HepG2 (cell line): ENCODE data around the gene NUDT3. TPM values are rescaled to one million over a fixed set of nuclear protein-coding genes. Genes with fewer than 3 reads are reported as not detected.

ENCODE experiments used
- AGO2 ChIP-seq: fragments of 200-400 bp; formaldehyde crosslinking; optimal IDR thresholded peaks from 2 replicates; pipeline ENCODE3; 2017; ENCODE audit warnings: mild to moderate bottlenecking, low read depth, low read length, moderate library complexity
- ATF2 ChIP-seq: sonication (generic); formaldehyde crosslinking; IDR thresholded peaks from 2 replicates; pipeline ENCODE4 v1.4.0; 2020; ENCODE audit warnings: missing genetic modification reagents
- CHCHD3 ChIP-seq: sonication (generic); formaldehyde crosslinking; IDR thresholded peaks from 2 replicates; pipeline ENCODE4 v1.8.0; 2022; ENCODE audit warnings: mild to moderate bottlenecking, missing genetic modification reagents, moderate library complexity
- GPN1 ChIP-seq: sonication (generic); formaldehyde crosslinking; IDR thresholded peaks from 2 replicates; pipeline ENCODE4 v1.5.1; 2020; ENCODE audit warnings: missing genetic modification reagents, borderline replicate concordance
- HBP1 ChIP-seq: IDR thresholded peaks from 2 replicates; pipeline ENCODE4 v1.6.1; 2016; ENCODE audit warnings: low read depth, control low read depth
- HOXD1 ChIP-seq: sonication (generic); formaldehyde crosslinking; IDR thresholded peaks from 2 replicates; pipeline ENCODE4 v1.5.0; 2020; ENCODE audit warnings: missing genetic modification reagents
- KDM4B ChIP-seq: sonication (generic); formaldehyde crosslinking; IDR thresholded peaks from 2 replicates; pipeline ENCODE4 v1.4.0; 2020; ENCODE audit warnings: missing genetic modification reagents
- MZF1 ChIP-seq: sonication (generic); formaldehyde crosslinking; IDR thresholded peaks from 2 replicates; pipeline ENCODE4 v1.8.1; 2023; ENCODE audit warnings: mild to moderate bottlenecking, missing genetic modification reagents, borderline replicate concordance
- POLR2AphosphoS2 ChIP-seq: IDR thresholded peaks from 2 replicates; pipeline ENCODE4 v1.6.1; 2011; ENCODE audit warnings: low read depth, low read length, improper control_type of control experiment
- TP53 ChIP-seq: sonication (generic); formaldehyde crosslinking; conservative IDR thresholded peaks from 2 replicates; pipeline ENCODE4 v1.4.0; 2020; ENCODE audit warnings: missing genetic modification reagents
- ZNF317 ChIP-seq: sonication (generic); formaldehyde crosslinking; IDR thresholded peaks from 2 replicates; pipeline ENCODE4 v1.5.0; 2020; ENCODE audit warnings: mild to moderate bottlenecking, missing genetic modification reagents
- ZNF337 ChIP-seq: sonication (generic); formaldehyde crosslinking; IDR thresholded peaks from 2 replicates; pipeline ENCODE4 v1.5.1; 2020; ENCODE audit warnings: missing genetic modification reagents, low read depth, mild to moderate bottlenecking, borderline replicate concordance
- ZNF431 ChIP-seq: sonication (generic); formaldehyde crosslinking; IDR thresholded peaks from 2 replicates; pipeline ENCODE4 v1.9.0; 2022; ENCODE audit warnings: missing genetic modification reagents, low read depth, mild to moderate bottlenecking, borderline replicate concordance
- ZNF44 ChIP-seq: sonication (generic); formaldehyde crosslinking; IDR thresholded peaks from 2 replicates; pipeline ENCODE4 v1.5.1; 2020; ENCODE audit warnings: mild to moderate bottlenecking, missing genetic modification reagents
- ZNF547 ChIP-seq: sonication (generic); formaldehyde crosslinking; IDR thresholded peaks from 2 replicates; pipeline ENCODE4 v1.5.1; 2020; ENCODE audit warnings: mild to moderate bottlenecking, missing genetic modification reagents
- ZNF598 ChIP-seq: sonication (generic); formaldehyde crosslinking; IDR thresholded peaks from 2 replicates; pipeline ENCODE4 v1.5.1; 2020; ENCODE audit warnings: mild to moderate bottlenecking, missing genetic modification reagents, borderline replicate concordance
- ZNF761 ChIP-seq: sonication (generic); formaldehyde crosslinking; conservative IDR thresholded peaks from 2 replicates; pipeline ENCODE4 v1.4.0; 2020; ENCODE audit warnings: mild to moderate bottlenecking, missing genetic modification reagents
- ZNF841 ChIP-seq: sonication (generic); formaldehyde crosslinking; IDR thresholded peaks from 2 replicates; pipeline ENCODE4 v1.8.1; 2023; ENCODE audit warnings: missing genetic modification reagents, borderline replicate concordance
- ZSCAN21 ChIP-seq: sonication (generic); formaldehyde crosslinking; IDR thresholded peaks from 2 replicates; pipeline ENCODE4 v1.8.0; 2022; ENCODE audit warnings: mild to moderate bottlenecking, missing genetic modification reagents, moderate library complexity, borderline replicate concordance
- polyA plus RNA-seq, 8 experiments: library from polyadenylated mRNA; depleted of rRNA in 3 of 8; stranded (reverse) in 7 of 8; unstranded in 1 of 8; fragments of >200 nt; fragmentation: Illumina TruSeq in 4 of 8; extraction: Trizol in 4 of 8; gene quantifications; 2 replicates each; pipeline versions ENCODE4 v1.2.1 to v1.2.3, GENCODE V29; 2011 to 2016; ENCODE audit warnings: low read depth in 4 of 8, missing spikeins in 1 of 8, mixed read lengths in 1 of 8; ENCODE audit not compliant: insufficient read depth in 1 of 8
- total RNA-seq, 5 experiments: library from RNA; depleted of rRNA; stranded (reverse); fragments of >200 nt; fragmentation: Illumina TruSeq; extraction: Trizol; gene quantifications; 2 replicates each; pipeline ENCODE4 v1.2.3, GENCODE V29; 2016; ENCODE audit warnings: low read depth in 1 of 5
- TF ChIP-seq, protein P1 (sequence below): sonication (generic); formaldehyde crosslinking; IDR thresholded peaks from 2 replicates; pipeline ENCODE4 v1.5.0; 2020; ENCODE audit warnings: mild to moderate bottlenecking, missing genetic modification reagents
- TF ChIP-seq, protein P2 (sequence below): sonication (generic); formaldehyde crosslinking; IDR thresholded peaks from 2 replicates; pipeline ENCODE4 v1.5.0; 2020; ENCODE audit warnings: mild to moderate bottlenecking, missing genetic modification reagents
- TF ChIP-seq, protein P3 (sequence below): IDR thresholded peaks from 2 replicates; pipeline ENCODE4 v1.6.1; 2012; ENCODE audit warnings: inconsistent platforms

The NUDT3 gene
- total and polyA plus RNA-seq, 2 of the 13 experiments (the other 11 are each of a cell fraction or from before 2014, with no cell fraction given) = 20.2 to 20.6 TPM

- TF ChIP-seq ATF2 (CRISPR knock-in tag) (no peak; the same call in 1 of the 2 replicates), ZNF761 (peak; percentile 89), TP53 (CRISPR knock-in tag) (no peak; the same call in 1 of the 2 replicates), KDM4B (CRISPR knock-in tag) (no peak), ZNF547 (peak; percentile 93), MZF1 (CRISPR knock-in tag) (no peak; the same call in 1 of the 2 replicates), CHCHD3 (no peak), GPN1 (CRISPR knock-in tag) (no peak), ZNF598 (CRISPR knock-in tag) (0 out of 2 replicates have a peak, but pooled peaks have one; percentile 45), POLR2AphosphoS2 (no peak), ZNF44 (CRISPR knock-in tag) (peak; percentile 97), ZNF841 (CRISPR knock-in tag) (no peak), ZSCAN21 (peak; percentile 75), AGO2 (peak; percentile 87), HOXD1 (CRISPR knock-in tag) (peak; percentile 60; the same call in 1 of the 2 replicates), ZNF337 (CRISPR knock-in tag) (peak; percentile 87; the same call in 1 of the 2 replicates), HBP1 (CRISPR knock-in tag) (no peak), ZNF317 (no peak), ZNF431 (CRISPR knock-in tag) (no peak)
- TF ChIP-seq, protein P1, sequence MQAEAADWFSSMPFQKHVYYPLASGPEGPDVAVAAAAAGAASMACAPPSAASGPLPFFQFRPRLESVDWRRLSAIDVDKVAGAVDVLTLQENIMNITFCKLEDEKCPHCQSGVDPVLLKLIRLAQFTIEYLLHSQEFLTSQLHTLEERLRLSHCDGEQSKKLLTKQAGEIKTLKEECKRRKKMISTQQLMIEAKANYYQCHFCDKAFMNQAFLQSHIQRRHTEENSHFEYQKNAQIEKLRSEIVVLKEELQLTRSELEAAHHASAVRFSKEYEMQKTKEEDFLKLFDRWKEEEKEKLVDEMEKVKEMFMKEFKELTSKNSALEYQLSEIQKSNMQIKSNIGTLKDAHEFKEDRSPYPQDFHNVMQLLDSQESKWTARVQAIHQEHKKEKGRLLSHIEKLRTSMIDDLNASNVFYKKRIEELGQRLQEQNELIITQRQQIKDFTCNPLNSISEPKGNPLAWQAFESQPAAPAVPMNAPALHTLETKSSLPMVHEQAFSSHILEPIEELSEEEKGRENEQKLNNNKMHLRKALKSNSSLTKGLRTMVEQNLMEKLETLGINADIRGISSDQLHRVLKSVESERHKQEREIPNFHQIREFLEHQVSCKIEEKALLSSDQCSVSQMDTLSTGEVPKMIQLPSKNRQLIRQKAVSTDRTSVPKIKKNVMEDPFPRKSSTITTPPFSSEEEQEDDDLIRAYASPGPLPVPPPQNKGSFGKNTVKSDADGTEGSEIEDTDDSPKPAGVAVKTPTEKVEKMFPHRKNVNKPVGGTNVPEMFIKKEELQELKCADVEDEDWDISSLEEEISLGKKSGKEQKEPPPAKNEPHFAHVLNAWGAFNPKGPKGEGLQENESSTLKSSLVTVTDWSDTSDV = no peak
- TF ChIP-seq, protein P2, sequence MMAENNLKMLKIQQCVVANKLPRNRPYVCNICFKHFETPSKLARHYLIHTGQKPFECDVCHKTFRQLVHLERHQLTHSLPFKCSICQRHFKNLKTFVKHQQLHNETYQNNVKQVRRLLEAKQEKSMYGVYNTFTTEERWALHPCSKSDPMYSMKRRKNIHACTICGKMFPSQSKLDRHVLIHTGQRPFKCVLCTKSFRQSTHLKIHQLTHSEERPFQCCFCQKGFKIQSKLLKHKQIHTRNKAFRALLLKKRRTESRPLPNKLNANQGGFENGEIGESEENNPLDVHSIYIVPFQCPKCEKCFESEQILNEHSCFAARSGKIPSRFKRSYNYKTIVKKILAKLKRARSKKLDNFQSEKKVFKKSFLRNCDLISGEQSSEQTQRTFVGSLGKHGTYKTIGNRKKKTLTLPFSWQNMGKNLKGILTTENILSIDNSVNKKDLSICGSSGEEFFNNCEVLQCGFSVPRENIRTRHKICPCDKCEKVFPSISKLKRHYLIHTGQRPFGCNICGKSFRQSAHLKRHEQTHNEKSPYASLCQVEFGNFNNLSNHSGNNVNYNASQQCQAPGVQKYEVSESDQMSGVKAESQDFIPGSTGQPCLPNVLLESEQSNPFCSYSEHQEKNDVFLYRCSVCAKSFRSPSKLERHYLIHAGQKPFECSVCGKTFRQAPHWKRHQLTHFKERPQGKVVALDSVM (CRISPR knock-in tag) = peak; percentile 49
- TF ChIP-seq, protein P3, sequence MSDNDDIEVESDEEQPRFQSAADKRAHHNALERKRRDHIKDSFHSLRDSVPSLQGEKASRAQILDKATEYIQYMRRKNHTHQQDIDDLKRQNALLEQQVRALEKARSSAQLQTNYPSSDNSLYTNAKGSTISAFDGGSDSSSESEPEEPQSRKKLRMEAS = peak; percentile 82
These were observed 143.6 kb downstream of the NUDT3 start, which contains the start of gene SMIM29 (continued) for GRCh38 chr6:34248727-34249468.
